ENCODE measurements around the gene NLRP9.

Gene NLRP9

DNA sequence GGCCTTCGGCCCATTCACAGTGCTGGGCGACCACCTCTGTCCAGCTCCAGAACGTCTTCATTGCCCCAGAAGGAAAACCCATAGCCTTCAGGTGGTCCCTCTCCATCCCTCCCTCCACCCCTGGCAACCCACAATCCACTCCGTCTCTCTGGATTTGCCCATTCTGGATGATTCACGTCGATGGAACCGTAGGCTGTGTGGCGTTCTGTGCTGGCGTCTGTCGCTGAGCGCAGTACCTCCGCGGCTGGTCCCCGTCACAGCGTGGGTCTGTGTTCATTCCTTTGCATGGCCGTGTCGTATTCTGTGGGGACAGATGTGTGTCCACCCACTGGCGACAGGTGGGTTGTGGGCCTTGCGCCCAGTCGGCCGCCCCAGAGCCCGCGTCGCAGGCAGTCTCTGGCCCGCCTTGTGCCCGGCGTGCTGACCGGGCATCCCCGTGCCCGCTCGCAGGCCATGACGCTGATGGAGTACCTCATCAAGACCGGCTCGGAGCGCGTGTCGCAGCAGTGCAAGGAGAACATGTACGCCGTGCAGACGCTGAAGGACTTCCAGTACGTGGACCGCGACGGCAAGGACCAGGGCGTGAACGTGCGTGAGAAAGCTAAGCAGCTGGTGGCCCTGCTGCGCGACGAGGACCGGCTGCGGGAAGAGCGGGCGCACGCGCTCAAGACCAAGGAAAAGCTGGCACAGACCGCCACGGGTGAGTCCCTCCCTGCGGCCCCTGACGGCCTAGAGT, 53.1 kb downstream of the NLRP9 start:
- TF ChIP-seq, protein P1, sequence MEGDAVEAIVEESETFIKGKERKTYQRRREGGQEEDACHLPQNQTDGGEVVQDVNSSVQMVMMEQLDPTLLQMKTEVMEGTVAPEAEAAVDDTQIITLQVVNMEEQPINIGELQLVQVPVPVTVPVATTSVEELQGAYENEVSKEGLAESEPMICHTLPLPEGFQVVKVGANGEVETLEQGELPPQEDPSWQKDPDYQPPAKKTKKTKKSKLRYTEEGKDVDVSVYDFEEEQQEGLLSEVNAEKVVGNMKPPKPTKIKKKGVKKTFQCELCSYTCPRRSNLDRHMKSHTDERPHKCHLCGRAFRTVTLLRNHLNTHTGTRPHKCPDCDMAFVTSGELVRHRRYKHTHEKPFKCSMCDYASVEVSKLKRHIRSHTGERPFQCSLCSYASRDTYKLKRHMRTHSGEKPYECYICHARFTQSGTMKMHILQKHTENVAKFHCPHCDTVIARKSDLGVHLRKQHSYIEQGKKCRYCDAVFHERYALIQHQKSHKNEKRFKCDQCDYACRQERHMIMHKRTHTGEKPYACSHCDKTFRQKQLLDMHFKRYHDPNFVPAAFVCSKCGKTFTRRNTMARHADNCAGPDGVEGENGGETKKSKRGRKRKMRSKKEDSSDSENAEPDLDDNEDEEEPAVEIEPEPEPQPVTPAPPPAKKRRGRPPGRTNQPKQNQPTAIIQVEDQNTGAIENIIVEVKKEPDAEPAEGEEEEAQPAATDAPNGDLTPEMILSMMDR (IDR thresholded peaks at IDR 0.05; ENCODE audit: extremely low read depth, insufficient read depth, missing control alignments): no peak
- no peak for DNase-seq (ENCODE audit: low spot score)
- in situ Hi-C loops (cut with MboI; ENCODE audit: low pct_unique_long_range_greater_than_20kb, low sequenced_read_pairs, unreplicated experiment): loop anchor here (25.0 kb wide), 1 partner anchor 627 kb away; the partner anchor contains the start of gene ZSCAN5A

DNA sequence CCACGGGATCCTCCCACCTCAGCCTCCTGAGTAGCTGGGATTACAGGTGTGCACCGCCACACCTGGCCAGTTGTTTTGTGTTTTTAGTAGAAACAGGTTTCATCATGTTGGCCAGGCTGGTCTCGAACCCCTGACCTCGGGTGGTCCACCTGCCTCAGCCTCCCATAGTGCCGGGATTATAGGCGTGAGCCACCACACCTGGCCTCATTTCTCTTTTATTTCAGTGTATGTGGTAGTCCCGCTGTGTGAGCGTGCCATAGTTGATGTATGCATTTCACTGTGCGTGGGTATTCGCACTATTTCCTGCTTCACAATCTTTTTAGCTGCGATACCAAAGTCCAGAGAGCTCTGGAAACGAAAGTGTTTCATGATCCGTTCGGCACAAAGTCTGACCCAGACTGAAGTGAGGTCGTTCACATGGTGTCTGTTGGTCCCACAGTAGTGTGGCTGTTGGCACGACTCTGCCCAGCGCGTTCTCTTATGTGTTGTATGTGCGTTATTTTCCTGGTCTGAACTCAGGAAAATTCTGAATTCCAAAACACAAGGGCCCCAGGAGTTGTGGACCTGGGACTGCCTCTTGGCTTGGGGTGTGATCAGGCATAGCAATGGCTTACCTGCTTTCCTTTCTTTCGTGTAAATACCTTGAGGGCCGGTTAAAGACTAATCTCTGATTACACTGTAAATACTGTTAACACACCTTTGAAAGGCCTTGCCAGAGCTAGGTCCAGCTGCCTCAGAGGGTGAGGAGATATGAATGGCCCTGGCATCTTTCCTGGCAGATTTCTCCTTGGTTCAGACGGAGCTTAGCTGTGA, 54.5 kb downstream of the NLRP9 start:
- DNase-seq (ENCODE audit: low spot score): no peak
- in situ Hi-C loops (cut with MboI; ENCODE audit: low pct_unique_long_range_greater_than_20kb, low sequenced_read_pairs, unreplicated experiment): loop anchor here (25.0 kb wide), 1 partner anchor 629 kb away; the partner anchor contains the start of gene ZSCAN5A
- TF ChIP-seq, protein P1 (IDR thresholded peaks at IDR 0.05; ENCODE audit: extremely low read depth, insufficient read depth, missing control alignments): no peak

DNA sequence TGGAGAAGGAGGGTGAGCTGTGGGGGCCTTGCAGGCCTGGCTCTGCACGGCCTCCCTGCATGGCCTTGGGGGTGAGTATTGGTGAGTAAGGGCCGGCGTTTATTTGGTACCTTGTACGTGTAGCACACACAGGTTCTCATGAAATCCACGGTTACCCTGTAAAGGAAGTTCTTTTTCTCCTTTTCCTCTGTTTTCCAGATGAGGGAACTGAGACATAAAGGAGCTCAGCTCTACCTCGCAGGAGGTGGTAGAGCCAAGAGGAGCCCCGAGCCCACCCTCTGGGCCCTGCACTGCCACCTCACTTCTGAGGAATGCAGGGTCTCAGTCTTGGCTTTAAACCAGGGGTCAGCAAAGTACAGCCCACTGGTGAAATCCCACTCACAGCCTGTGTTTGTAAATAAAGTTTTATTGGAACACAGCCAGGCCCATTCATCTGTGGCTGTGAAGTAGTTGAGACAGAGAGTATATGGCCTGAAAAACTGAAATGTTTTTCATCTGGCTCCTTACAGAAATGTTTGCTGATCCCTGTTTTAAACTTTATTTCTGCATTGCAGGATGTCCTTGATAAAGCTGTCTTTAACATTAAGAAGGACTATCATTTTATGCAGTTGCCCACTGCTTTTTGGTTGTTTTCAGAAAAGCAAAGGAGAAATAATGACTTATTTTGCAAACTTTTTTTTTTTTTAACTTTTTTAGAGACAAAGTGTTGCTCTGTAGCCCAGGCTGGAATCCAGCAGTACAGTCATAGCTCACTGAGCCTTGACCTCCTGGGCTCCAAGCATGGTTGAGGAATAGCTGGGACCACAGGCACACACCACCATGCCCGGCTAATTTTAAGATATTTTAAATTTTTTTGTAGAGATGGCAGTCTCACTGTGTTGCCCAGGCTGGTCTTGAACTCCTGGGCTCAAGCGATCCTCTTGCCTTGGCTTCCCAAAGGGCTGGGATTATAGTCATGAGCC, 56.8 kb downstream of the NLRP9 start:
- no peak for DNase-seq (ENCODE audit: low spot score)
- in situ Hi-C loops (cut with MboI; ENCODE audit: low pct_unique_long_range_greater_than_20kb, low sequenced_read_pairs, unreplicated experiment): loop anchor here (25.0 kb wide), 1 partner anchor 631 kb away; the partner anchor contains the start of gene ZSCAN5A
- TF ChIP-seq, protein P1 (IDR thresholded peaks at IDR 0.05; ENCODE audit: extremely low read depth, insufficient read depth, missing control alignments): no peak

DNA sequence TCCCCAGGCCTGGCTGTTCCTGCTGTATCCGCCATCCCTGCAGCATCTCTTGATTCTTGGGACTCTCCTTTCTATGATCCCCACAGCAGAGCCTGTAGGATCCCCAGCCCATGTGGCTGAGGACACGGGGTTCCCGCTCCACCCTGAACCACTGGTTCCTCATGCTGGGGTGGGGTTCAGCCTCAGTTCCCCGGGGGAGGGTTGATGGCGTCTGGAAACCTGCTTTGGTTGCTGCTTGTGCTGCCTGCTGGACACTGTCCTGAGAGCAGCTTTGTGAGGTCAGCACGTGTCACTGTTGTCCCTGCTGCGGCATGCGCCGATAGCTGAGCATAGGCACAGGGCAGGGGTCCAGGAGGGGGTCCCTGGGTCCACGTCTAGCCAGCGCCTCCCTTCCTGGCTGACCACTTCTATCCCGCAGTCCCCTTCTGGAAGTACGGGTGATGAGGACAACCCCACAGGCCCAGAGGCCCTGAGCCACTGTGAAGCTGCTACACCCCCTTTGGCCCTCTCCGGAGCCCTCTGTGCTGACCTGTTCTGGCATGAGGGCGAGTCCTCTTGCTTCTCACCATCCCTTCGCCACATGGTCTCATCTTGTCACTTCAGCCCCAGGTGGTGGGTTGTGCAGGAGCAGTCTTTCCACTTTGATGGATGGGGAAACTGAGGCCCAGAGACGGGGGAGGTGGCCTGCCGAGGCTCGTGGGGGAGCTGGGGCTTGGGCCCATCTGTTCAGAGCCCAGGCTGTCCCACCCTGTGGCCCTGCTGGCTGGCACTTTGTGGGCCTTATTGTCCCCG, 57.7 kb downstream of the NLRP9 start:
- no peak for DNase-seq (ENCODE audit: low spot score)
- TF ChIP-seq, protein P1 (IDR thresholded peaks at IDR 0.05; ENCODE audit: extremely low read depth, insufficient read depth, missing control alignments): no peak
- in situ Hi-C loops (cut with MboI; ENCODE audit: low pct_unique_long_range_greater_than_20kb, low sequenced_read_pairs, unreplicated experiment): loop anchor here (25.0 kb wide), 1 partner anchor 632 kb away; the partner anchor contains the start of gene ZSCAN5A

DNA sequence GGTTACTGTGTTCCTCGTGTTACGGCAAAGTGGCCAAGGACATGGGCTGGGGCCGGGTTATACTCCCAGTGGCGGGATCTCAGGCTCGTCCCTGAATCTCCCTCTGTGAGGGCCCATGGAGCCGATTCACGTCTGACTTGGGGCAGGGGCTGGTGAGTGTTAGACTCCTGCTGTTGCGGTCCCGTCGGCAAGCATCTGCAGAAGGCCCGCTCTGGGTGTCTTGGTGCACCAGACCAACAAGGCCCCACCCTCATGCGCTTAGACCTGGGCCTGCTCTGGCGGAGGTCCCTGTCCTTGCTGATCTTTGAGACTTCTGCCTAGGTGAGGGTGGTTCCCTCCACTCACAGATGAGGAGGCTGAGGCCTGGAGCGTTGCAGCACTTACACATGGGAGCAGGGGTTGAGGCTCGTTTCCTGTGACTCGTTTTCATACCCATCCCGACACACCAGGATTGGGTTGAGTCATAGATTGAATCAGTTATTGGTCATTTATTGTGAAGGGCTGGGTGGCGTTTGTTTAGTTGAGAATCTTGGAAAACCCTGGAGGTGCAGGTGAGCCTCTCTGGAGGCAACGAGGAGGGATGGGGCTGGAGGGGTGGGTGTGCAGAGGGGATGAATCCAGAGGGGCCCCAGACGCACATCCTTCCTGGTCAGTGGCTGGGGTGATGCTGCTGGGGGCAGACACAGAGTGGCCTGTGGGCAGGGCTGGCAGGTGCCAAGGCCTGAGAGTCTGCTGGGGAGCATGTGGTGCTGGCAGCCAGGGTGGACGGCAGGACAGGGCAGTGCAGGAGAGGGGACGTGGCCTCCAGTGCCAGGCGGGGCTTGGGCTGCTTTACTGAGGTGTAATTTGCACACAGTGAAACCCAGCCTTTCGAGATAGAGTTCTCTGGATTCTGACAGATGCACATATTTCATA, 58.6 kb downstream of the NLRP9 start:
- TF ChIP-seq, protein P1 (IDR thresholded peaks at IDR 0.05; ENCODE audit: extremely low read depth, insufficient read depth, missing control alignments): no peak
- no peak for DNase-seq (ENCODE audit: low spot score)
- in situ Hi-C loops (cut with MboI; ENCODE audit: low pct_unique_long_range_greater_than_20kb, low sequenced_read_pairs, unreplicated experiment): loop anchor here (25.0 kb wide), 1 partner anchor 633 kb away; the partner anchor contains the start of gene ZSCAN5A
